GM10248 (cell line): Measurements from ENCODE around the gene KCTD5.

Source experiments
- CTCF ChIA-PET: fragments of 300-600 bp; sonication (Branson Sonifier 250); formaldehyde crosslinking; extraction: SDS; loops from one replicate; lab custom pipeline; 2021; ENCODE audit warnings: antibody characterized with exemption; lab: Yijun Ruan, JAX
- POLR2A ChIA-PET: fragments of 350-650 bp; sonication (Branson Sonifier 250); formaldehyde crosslinking; extraction: SDS; loops from one replicate; lab custom pipeline; 2020; ENCODE audit warnings: antibody characterized with exemption; lab: Yijun Ruan, JAX
- DNase-seq: peaks from one replicate; pipeline ENCODE4 v3.0.0; 2012; ENCODE audit errors: extremely low spot score
- TF ChIP-seq, protein P1 (sequence below): IDR thresholded peaks from 2 replicates; pipeline ENCODE4 v1.5.1; 2012; ENCODE audit warnings: mild to moderate bottlenecking, low read depth; ENCODE audit errors: extremely low read depth, missing control alignments, control extremely low read depth

The KCTD5 gene

DNA sequence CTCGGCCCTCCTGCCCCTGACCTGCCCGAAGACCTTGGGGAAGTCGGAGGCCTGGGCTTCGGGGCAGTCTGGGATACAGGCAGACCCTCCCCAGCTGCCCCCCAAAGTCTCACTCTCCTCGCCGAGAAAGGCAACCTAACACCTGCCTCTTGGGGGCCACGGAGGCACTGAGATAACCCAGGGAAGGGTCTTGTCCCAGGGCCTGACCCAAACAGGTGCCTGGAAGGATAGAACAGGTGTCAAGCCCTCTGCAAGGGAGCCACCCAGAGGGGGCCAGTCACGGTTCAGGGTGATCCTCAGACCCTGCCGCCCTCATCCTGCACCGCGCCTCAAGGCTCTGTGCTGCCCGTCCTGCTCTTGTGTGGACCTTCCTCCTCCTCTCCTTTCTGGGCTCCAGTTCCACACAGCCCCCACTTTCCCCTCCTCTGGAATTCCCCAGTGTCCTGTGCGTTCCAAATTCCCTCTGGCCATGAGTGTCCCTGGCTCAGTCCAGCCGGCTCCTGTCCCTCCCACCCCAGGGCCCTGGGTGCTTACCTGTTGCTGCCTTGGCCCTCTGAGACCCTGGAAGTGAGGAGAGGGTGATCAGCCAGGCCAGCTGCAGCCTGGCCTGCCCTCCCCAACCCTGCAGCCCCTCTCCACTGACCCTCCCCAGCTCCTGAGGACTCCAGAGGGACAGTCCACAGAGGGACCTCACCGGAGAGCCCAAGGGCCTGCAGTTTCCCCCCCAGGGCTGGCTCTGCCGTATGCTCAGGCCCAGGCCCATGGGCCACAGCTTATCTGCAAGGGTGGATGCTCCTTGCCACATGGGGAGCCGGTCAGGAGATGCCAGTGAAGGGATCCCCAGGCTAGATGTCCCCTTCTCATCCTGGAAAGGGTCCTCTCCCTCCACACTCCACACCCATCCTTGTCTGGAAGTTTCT is 33.9 kb downstream of the KCTD5 start:
- ChIA-PET POLR2A (interaction anchor here (0.6 kb wide), 1 partner anchor 36 kb away, joined by 3 read pairs; the partner anchor contains the start of gene SRRM2), CTCF (no interaction called here)
- DNase-seq: no peak
- TF ChIP-seq, protein P1, sequence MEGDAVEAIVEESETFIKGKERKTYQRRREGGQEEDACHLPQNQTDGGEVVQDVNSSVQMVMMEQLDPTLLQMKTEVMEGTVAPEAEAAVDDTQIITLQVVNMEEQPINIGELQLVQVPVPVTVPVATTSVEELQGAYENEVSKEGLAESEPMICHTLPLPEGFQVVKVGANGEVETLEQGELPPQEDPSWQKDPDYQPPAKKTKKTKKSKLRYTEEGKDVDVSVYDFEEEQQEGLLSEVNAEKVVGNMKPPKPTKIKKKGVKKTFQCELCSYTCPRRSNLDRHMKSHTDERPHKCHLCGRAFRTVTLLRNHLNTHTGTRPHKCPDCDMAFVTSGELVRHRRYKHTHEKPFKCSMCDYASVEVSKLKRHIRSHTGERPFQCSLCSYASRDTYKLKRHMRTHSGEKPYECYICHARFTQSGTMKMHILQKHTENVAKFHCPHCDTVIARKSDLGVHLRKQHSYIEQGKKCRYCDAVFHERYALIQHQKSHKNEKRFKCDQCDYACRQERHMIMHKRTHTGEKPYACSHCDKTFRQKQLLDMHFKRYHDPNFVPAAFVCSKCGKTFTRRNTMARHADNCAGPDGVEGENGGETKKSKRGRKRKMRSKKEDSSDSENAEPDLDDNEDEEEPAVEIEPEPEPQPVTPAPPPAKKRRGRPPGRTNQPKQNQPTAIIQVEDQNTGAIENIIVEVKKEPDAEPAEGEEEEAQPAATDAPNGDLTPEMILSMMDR: no peak

DNA sequence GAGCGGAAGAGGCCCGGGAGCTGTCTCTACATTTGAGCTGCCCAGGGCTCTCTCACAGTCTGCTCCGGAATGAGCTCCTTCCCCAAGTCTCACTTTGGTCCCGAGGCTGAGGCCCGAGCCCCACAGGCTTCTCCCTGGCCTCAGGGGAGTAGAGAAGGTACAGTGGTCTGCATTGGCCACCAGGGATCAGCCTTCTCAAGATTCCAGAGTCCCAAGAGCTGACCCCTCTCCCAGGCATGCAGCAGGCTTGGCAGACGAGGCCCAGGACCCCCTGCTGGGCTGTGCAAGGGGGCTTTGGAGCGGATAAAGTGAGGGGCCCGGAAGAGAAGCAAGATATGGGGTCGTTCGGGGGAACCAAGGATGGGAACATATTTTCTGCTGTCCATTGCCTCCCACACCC is 34.6 kb downstream of the KCTD5 start:
- ChIA-PET POLR2A (no interaction called here), CTCF (interaction anchor here (1.0 kb wide), 1 partner anchor 11 kb away, joined by 3 read pairs; no protein-coding TSS in a partner anchor)
- DNase-seq: no peak
- TF ChIP-seq, protein P1: no peak

DNA sequence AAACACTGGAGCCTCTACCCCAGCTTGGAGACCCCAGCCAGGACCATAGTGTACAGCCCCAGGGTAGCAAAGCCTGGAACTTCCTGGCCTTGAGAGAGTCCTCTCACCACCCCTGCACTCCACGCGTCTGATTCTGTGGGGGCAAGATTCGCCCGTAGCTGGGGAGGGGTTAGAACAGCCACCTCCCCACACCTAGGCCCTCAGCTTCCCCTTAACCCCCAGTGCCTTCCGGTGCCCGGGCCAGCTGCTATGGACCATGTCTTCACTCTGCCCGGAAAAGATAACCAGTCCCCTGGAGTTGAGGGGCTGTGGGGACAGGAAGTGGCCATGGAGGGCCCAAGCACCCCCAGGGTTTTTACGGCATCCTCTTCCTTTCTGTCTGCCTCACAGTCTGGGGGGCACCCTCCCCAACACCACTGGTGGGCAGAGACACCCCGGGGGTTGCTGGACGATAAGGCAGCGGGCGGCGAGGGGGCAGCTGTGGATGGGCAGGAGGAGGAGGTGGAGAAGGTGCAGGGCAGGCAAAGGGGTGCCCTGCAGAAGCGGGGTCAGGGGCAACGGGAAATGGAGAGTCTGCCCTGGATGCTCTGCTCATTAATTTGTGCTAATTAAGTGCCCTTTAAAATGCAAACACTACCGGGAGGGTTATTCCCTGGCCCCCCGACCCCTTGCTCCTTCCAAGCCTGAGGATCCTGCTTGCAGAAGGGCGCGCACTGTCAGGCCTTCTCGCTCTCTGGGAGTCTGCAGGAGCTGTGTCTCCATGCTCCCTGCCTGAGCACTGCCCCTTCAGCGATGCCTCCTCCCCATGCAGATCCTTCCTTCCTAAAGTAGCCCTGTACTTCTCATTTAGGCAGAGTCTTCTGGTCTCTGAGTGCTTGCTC is 35.3 kb downstream of the KCTD5 start:
- TF ChIP-seq, protein P1: no peak
- POLR2A ChIA-PET: no interaction called here
- CTCF ChIA-PET: interaction anchor here (0.8 to 1.9 kb wide), 4 partner anchors 10 to 243 kb away, joined by 3 to 4 read pairs (median 3); partner anchors contain the start of gene TBC1D24
- DNase-seq: no peak

DNA sequence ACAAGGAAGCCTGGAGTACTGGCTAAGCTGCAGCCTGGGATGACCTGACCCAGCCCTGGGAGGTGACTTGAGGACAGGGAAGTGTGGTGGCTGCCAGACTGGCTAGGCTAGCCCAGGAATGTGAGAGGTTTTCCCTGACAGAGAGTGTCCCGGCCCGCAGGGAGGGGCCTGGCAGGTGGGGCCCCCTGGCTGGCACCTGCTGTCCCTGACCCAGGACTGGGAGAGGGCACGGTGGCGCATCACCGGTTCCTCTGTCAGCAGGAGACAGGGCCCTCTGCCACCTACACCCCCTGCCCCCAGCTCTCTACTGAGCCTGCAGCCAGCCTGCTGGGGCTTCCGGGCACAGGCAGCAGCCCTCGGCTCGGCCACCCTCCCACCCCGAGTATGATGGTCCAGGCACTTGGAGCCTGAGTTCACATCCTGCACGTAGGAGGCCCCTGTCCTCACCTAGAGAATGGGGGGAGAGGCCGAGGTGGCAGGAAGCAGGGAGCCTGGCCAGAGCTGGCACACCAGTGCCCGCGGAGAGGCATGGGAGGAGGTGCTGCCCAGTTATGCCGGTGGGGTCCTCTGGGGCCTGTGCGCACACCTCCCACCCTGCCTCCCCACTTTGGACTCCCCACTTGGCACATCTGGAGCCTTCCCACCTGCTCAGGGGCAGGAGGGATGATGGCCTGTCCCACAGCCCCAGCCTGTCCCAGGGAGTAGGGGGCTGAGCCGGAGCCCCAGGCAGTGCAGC is 37.2 kb downstream of the KCTD5 start:
- ChIA-PET CTCF (interaction anchor here (1.2 to 1.9 kb wide), 2 partner anchors 16 to 245 kb away, joined by 4 read pairs; partner anchors contain the start of gene TBC1D24), POLR2A (no interaction called here)
- TF ChIP-seq, protein P1: no peak
- no peak for DNase-seq

DNA sequence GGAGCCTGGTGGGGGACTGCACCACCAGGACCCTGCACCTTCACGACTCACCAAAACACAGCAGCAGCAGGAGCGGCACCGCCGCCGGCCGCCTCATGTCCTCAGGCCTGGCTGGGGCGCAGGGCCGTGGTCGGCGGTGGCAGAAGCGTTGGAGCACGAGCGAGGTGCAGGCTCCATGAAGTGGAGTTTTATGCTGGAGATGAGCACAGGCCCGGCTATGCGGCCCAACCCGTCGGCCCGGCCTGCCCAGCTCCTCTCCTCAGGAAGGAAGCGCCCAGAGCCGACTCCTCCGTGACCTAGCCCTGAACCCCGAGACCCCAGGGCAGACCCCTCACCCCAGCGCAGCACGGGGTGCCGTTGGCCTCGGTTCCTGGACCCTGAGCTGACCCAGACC is 37.7 kb downstream of the KCTD5 start, which contains the start of gene PRSS27:
PRSS27 (minus strand) TSS at position 161 of the 394 bp plus-strand sequence; CDS start at position 97, 64 bp downstream.
- DNase-seq: no peak
- TF ChIP-seq, protein P1: no peak
- ChIA-PET CTCF (interaction anchor here (0.8 to 1.2 kb wide), 2 partner anchors 11 to 17 kb away, joined by 3 to 4 read pairs; no protein-coding TSS in a partner anchor), POLR2A (no interaction called here)
